Astrocyte (in vitro differentiated cells and primary cell): ENCODE data around the gene AFF2. TPM values are rescaled to one million over a fixed set of nuclear protein-coding genes. Genes with fewer than 3 reads are reported as not detected.

ENCODE experiments used
- DNase-seq: peaks from one replicate; pipeline ENCODE4 v3.0.0-alpha.2; 2010; ENCODE audit warnings: low read depth
- FAIRE-seq: peaks from 2 replicates; lab custom pipeline; 2011; peaks lifted over from hg19 to GRCh38; lab: Jason Lieb, UNC
- H2AFZ ChIP-seq: 2 replicates; pipeline ENCODE4 v1.6.0; 2012; ENCODE audit warnings: low read depth, low read length, inconsistent platforms
- H3K27ac ChIP-seq: 2 replicates; pipeline ENCODE4 v1.5.1; 2011; ENCODE audit warnings: low read depth, low read length, inconsistent platforms
- H3K27me3 ChIP-seq: 2 replicates; pipeline ENCODE4 v1.6.0; 2011; ENCODE audit warnings: low read length, inconsistent platforms; ENCODE audit not compliant: insufficient read depth
- H3K36me3 ChIP-seq: 2 replicates; pipeline ENCODE4 v1.5.1; 2011; ENCODE audit warnings: low read length, inconsistent platforms; ENCODE audit not compliant: insufficient read depth
- H3K4me1 ChIP-seq: 2 replicates; pipeline ENCODE4 v1.5.1; 2011; ENCODE audit warnings: low read length, inconsistent platforms; ENCODE audit not compliant: insufficient read depth
- H3K4me2 ChIP-seq: 2 replicates; pipeline ENCODE4 v1.6.0; 2012; ENCODE audit warnings: low read length, inconsistent platforms
- H3K4me3 ChIP-seq: 2 replicates; pipeline ENCODE4 v1.5.1; 2011; ENCODE audit warnings: low read depth, mild to moderate bottlenecking, low read length, inconsistent platforms; ENCODE audit not compliant: insufficient read depth
- H3K79me2 ChIP-seq: 2 replicates; pipeline ENCODE4 v1.6.0; 2012; ENCODE audit warnings: mild to moderate bottlenecking, low read length, inconsistent platforms; ENCODE audit not compliant: insufficient read depth
- H3K9ac ChIP-seq: 2 replicates; pipeline ENCODE4 v1.6.0; 2012; ENCODE audit warnings: mild to moderate bottlenecking, low read length, inconsistent platforms
- H3K9me3 ChIP-seq: 2 replicates; pipeline ENCODE4 v1.5.1; 2012; ENCODE audit warnings: low read depth, mild to moderate bottlenecking, low read length, inconsistent platforms; ENCODE audit not compliant: insufficient read depth
- H4K20me1 ChIP-seq: 2 replicates; pipeline ENCODE4 v1.6.0; 2012; ENCODE audit warnings: low read length, inconsistent platforms; ENCODE audit not compliant: insufficient read depth
- H3K27ac Mint-ChIP-seq: one replicate; pipeline ENCODE4 v1.8.0; 2021; ENCODE audit warnings: mild to moderate bottlenecking, mixed read lengths; ENCODE audit not compliant: unreplicated experiment
- H3K27me3 Mint-ChIP-seq: one replicate; pipeline ENCODE4 v1.8.0; 2021; ENCODE audit warnings: low read depth, mixed read lengths; ENCODE audit not compliant: unreplicated experiment
- H3K36me3 Mint-ChIP-seq: one replicate; pipeline ENCODE4 v1.8.0; 2021; ENCODE audit warnings: low read depth, mixed read lengths; ENCODE audit not compliant: unreplicated experiment
- H3K4me1 Mint-ChIP-seq: one replicate; pipeline ENCODE4 v1.8.0; 2021; ENCODE audit warnings: low read depth, mixed read lengths; ENCODE audit not compliant: unreplicated experiment
- H3K4me3 Mint-ChIP-seq: one replicate; pipeline ENCODE4 v1.8.0; 2021; ENCODE audit warnings: mild to moderate bottlenecking, moderate library complexity, mixed read lengths; ENCODE audit not compliant: unreplicated experiment
- H3K9me3 Mint-ChIP-seq: one replicate; pipeline ENCODE4 v1.8.0; 2021; ENCODE audit warnings: mild to moderate bottlenecking, mixed read lengths; ENCODE audit not compliant: unreplicated experiment
- CTCF ChIP-seq: IDR thresholded peaks from 2 replicates; pipeline ENCODE4 v1.5.1; 2011; ENCODE audit warnings: low read depth, mild to moderate bottlenecking, inconsistent platforms, low read length, moderate library complexity; ENCODE audit not compliant: insufficient read depth
- EZH2 ChIP-seq: IDR thresholded peaks from 2 replicates; pipeline ENCODE4 v1.6.1; 2012; ENCODE audit warnings: mild to moderate bottlenecking, low read length, inconsistent platforms; ENCODE audit not compliant: insufficient read depth
- total RNA-seq: library from RNA; stranded (reverse); gene quantifications from 2 replicates; pipeline ENCODE4 v1.2.1, GENCODE V29; 2021

The AFF2 gene
- total RNA-seq, 1 donor from 2014 or later = 8.3 TPM

- DNase-seq (peak; percentile 35), FAIRE-seq (peak; percentile 86)
- H3K4me2 ChIP-seq = no peak overlapping the region
- no peak overlapping the region for H3K4me3 Mint-ChIP-seq
- H3K9ac ChIP-seq = no peak overlapping the region
- no peaks in the 10 kb centered on the region for H3K36me3 ChIP-seq
- peak overlapping the region; percentile 80 for H3K27ac Mint-ChIP-seq
- H2AFZ ChIP-seq = no peak overlapping the region
- H3K9me3 ChIP-seq = no peaks in the 10 kb centered on the region
- H4K20me1 ChIP-seq = no peaks in the 10 kb centered on the region
- no peak overlapping the region for H3K27ac ChIP-seq
- no peaks in the 10 kb centered on the region for H3K36me3 Mint-ChIP-seq
- peaks cover 4% of the 10 kb centered on the region for H3K4me1 ChIP-seq
- no peaks in the 10 kb centered on the region for H3K27me3 ChIP-seq
- H3K4me3 ChIP-seq = no peak overlapping the region
- TF ChIP-seq EZH2 (no peak), CTCF (no peak)
- H3K79me2 ChIP-seq = no peaks in the 10 kb centered on the region
- H3K9me3 Mint-ChIP-seq = peaks cover 2% of the 10 kb centered on the region
- peaks cover 9% of the 10 kb centered on the region for H3K4me1 Mint-ChIP-seq
- H3K27me3 Mint-ChIP-seq = no peaks in the 10 kb centered on the region
Measured at GRCh38 chrX:148940411-148940996, 440.1 kb downstream of the AFF2 start.

GRCh38 chrX:148942754-148943153, 442.3 kb downstream of the AFF2 start:
- peaks cover 2% of the 10 kb centered on the region for H3K9me3 Mint-ChIP-seq
- H3K27ac Mint-ChIP-seq = no peak overlapping the region
- no peak overlapping the region for H2AFZ ChIP-seq
- DNase-seq (no peak), FAIRE-seq (no peak)
- H3K27me3 Mint-ChIP-seq = no peaks in the 10 kb centered on the region
- H3K9me3 ChIP-seq = no peaks in the 10 kb centered on the region
- no peak overlapping the region for H3K4me3 ChIP-seq
- H3K36me3 Mint-ChIP-seq = no peaks in the 10 kb centered on the region
- H3K79me2 ChIP-seq = no peaks in the 10 kb centered on the region
- no peak overlapping the region for H3K4me3 Mint-ChIP-seq
- H3K27me3 ChIP-seq = no peaks in the 10 kb centered on the region
- H3K27ac ChIP-seq = no peak overlapping the region
- H3K4me1 ChIP-seq = peaks cover 4% of the 10 kb centered on the region
- H3K4me2 ChIP-seq = no peak overlapping the region
- H3K4me1 Mint-ChIP-seq = peaks cover 8% of the 10 kb centered on the region
- no peaks in the 10 kb centered on the region for H4K20me1 ChIP-seq
- TF ChIP-seq CTCF (no peak), EZH2 (no peak)
- H3K9ac ChIP-seq = no peak overlapping the region
- no peaks in the 10 kb centered on the region for H3K36me3 ChIP-seq

- Histone ChIP-seq H3K9ac (no peak overlapping the region), H3K4me1 (no peaks in the 10 kb centered on the region), H3K27me3 (no peaks in the 10 kb centered on the region), H2AFZ (no peak overlapping the region), H3K9me3 (no peaks in the 10 kb centered on the region), H4K20me1 (no peaks in the 10 kb centered on the region), H3K36me3 (no peaks in the 10 kb centered on the region), H3K27ac (no peak overlapping the region), H3K4me2 (no peak overlapping the region), H3K79me2 (no peaks in the 10 kb centered on the region), H3K4me3 (no peak overlapping the region)
- FAIRE-seq = peak; percentile 73
- Mint-ChIP-seq H3K27ac (no peak overlapping the region), H3K27me3 (no peaks in the 10 kb centered on the region), H3K4me3 (no peak overlapping the region), H3K9me3 (no peaks in the 10 kb centered on the region), H3K36me3 (no peaks in the 10 kb centered on the region), H3K4me1 (peaks cover 10% of the 10 kb centered on the region)
- TF ChIP-seq CTCF (no peak), EZH2 (no peak)
- DNase-seq = no peak
Measured at GRCh38 chrX:148947399-148947975, 447.1 kb downstream of the AFF2 start.
